Activated CD4-positive, alpha-beta T cell treated with anti-CD3 and anti-CD28 coated beads, Interleukin-2, amount 50 U/mL, for 16 hours (primary cell): ENCODE results near the gene UNC45B.
"Not testable (repeated sequence)": the region's sequence is repeated elsewhere in the genome, so short reads cannot be mapped to it uniquely, and the experiment has no call there.

Experiments
- DNase-seq: peaks from one replicate; pipeline ENCODE4 v3.0.0-alpha.2; 2020

UNC45B gene

DNA sequence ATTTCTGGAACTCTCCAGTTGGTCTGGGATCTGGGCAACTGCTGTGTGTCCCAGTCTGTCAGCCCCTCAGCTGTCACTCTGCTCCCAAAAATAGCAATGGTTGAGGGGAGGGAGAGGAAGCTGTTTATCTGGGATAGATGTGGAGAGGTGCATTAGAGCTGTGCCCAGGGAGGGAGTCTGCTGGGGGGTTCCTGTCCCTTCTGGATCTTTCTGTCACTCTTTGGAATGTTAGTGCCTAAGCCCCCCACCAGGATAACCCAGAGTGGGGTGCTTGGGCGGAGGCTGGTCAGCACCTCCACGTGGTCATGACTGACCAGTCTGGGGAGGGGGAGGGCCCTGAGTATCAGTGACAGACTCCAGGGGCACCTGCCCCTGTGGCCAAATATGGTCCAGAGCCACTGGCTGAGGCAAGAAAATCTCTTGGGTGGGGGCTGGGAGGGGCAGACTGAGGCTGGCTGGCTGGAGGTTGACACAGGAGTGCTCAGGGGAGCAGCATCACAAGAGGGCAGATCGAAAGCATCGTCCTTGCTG lies at the start of gene UNC45B:
Gene UNC45B, plus strand, starts transcription at position 443 of the 531 bp plus-strand sequence. CDS start 447 bp downstream, outside the sequence.
- no peak for DNase-seq

DNA sequence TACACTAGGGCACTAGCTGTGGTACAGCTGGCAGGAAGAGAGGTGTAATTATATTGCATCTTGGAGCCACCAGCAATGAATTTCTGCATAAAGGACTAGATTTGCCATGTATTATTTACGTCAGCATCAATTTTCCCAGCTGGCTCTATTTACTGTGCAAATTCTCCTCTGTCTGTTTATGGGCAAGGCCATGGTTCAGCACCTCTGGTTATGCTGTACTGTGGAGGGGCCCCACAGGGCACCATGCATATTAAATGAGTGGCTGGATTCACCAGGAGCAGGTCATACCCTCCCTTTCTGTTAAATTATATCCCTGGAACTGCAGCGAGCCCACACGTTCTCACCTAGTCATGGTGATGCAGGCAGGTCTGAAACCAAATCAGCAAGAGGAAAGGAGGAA lies 47.7 kb upstream of the UNC45B start:
- DNase-seq = no peak

DNA sequence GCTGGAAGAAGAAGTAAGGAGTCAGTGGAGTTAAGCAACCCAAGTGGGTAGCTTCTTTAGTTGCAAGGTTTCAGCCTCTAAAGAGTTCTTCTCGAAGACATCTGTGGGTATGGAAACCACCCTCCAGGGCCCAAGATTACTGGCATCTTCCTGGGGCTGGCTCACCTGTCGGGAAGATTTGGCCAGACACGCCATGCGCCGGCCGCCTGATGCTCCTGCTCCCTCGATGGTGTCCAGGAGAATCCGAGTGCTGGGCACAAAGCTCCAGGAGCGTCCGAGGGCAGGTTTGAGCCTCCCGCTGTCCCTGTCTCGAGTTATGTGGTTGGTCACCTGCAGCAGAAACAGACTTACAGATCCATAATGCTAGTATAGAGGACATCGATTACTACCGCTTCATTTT lies 46.6 kb upstream of the UNC45B start:
- no peak for DNase-seq

GRCh38 chr17:35101725-35102124 lies 45.9 kb upstream of the UNC45B start:
- DNase-seq = no peak

- no peak for DNase-seq
These were observed 44.3 kb upstream of the UNC45B start for GRCh38 chr17:35103271-35103670.

GRCh38 chr17:35104844-35105450 lies 42.7 kb upstream of the UNC45B start:
- DNase-seq = no peak

GRCh38 chr17:35110791-35111190 lies 36.8 kb upstream of the UNC45B start:
- DNase-seq = not testable (repeated sequence)

DNA sequence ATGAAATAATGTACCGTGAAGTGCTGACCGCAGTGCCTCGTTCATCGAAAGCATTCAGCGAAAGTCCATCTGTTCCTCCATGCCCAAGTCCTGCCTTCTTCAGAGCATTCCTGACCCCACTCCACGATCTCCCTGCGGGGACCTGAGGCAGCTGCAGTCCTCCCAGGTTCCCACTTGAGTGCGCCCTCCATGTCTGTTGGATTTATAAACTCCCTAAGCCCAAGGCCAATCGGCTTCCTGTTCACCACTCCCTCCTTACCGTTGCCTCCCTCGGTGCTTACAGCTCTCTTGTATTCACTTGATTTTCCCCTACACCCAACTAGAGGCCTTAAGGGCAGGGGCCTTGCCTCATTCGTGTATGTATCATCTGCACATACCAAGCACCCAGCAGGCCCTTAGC lies 30.8 kb upstream of the UNC45B start:
- DNase-seq = no peak

DNA sequence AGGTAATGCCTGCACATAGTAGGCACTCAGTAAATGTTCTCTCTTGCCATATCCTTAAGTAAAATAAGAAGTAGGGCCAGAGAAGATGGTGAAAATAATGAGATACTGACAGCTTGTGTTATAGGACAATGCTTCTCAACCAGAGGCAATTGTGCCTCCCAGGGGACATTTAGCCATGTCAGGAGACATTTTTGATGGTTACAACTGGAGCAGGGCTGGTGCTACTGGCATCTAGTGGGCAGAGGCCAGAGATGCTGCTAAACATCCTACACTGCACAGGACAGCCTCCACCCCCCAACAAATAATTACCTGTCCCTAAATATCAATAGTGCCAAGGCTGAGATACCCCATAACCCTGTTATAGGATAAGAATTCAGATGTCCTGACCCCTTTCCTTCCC lies 29.6 kb upstream of the UNC45B start:
- peak; percentile 56 for DNase-seq

DNA sequence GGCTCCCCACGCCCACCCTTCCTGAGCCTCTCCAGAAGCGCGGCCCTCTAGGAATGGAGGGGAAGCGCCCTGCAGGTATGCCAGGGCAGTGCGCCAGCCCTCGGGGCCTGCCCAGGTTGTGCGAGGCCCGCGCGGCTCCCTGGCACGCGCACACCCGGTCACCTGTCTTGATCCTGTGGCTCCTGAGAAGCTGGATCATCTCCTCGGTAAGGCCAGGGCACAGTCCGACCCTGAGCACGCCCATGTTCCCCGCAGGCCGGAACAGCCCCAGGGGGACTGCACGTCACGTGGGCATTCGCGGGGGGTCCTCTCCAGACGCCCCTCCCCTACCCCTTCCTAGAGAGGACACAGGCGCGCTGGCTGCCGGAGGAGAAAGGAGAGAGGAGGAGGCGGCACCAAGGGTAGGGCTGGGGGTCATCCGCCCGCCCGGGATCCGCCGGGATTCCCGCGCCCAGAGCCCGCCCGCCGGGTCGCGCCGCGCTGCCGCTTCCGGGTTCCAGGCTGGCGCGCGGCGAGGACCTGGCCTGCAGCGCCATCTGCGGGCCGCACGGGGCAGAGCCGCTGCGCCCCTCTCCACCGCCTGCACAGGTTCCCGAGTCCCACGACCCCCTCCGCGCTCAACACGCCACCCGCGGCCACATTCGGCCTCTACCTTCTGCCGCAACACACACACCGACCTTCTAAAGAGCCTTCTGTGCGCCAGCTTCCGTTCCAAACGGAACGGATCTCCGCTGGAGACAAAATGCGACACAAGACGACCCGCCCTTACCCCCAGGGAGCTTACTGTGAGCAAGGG lies 28.0 kb upstream of the UNC45B start, which contains the start of gene RAD51D:
Gene RAD51D, minus strand, starts transcription at position 491 of the 796 bp plus-strand sequence. Its CDS starts 247 bp downstream, at position 244.
- peak; percentile 84 for DNase-seq

DNA sequence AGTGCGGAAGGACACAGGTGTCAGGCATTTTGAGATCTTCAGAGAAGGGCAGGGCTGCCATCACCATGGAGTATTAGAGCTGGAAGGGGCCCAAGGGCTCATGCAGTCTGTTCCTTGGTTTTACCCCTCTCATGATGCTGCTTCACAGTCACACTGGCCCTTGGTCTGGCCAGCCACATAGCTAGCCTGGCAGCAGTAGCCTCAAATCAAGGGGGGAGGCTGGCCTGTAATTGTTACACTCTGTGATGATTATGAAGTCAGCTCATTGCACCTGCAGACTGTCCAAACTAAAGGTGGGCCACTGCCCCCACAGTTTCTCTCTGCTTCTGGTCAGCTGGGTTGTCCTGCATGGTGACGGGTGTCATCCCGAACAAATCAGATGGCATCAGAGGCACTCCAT lies 26.3 kb upstream of the UNC45B start, which contains the start of gene FNDC8:
Gene FNDC8, plus strand, starts transcription at position 301 of the 400 bp plus-strand sequence. Its CDS starts 79 bp downstream, at position 380.
- no peak for DNase-seq

DNA sequence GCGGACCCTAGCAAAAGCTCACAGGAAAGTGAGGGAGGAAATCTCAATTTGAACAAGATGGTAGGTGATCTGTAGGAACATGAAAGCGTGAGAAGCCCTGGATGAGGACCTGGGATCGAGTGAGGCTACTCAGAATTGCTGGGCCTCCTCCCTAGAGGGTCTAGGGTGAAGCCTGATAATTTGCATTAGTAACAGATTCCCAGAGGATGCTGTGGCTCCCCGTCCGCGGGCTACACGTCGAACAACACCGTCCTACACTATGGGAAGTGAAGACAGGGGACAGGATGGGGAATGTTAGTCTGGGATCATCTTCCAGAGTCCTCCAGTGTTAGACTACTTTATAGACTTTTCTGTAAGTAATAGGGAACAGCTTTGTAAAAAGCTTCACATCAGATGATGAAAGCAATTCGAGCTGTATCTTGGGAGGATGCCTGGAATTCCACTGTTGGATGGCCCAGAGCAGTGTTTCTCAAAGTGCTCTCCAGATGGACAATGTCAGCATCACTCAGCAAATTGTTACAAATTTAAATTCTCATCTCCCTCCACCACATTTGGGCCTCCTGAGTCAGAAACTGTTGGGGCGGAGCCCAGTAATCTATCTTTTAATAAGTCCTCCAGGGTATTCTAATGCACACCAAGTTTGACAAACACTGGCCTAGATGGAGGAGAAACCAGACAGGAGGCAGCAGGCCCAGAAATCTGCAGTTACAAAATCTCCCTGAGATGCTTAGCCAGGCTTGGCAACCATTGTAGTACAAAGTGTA lies 19.7 kb upstream of the UNC45B start:
- no peak for DNase-seq

GRCh38 chr17:35129154-35129972 lies 18.3 kb upstream of the UNC45B start:
- no peak for DNase-seq

DNA sequence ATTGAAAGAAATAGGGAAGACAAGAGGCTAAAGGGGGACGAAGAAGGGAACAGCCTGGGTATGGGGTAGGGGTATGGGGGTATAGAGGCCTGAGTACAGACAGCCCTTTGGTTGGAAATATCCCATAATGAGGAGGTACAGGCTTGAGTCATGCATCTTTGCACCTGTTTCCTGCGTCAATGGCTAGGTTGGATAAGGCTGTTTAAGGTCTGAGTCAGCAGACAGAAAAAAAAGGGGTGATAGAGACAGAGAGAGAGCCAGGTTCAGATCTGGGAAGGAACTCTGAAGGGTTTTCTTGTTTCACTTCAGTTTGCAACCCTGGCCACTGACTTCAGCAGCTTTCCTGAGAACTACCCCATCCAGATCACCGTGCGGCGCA lies 17.7 kb upstream of the UNC45B start:
- peak; percentile 25 for DNase-seq

DNA sequence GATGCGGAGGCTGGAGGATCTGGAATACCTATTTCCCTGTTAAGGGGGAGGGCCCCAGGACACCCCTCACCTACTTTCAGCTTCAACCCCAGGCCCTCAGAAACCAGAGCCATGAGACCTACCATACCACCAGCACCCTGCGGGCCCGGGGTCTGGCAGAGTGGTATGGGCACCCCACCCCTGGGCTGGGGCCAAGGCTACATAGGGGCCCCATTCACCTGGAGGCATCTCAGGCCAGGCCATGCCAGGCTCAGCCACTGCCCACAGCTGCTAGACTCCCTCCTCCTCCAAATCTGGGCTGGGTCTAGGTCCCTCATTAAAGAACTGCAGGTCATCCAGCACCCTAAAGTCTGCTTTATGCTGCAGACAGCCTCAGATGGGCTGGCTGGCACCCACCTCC lies 17.2 kb upstream of the UNC45B start:
- no peak for DNase-seq

DNA sequence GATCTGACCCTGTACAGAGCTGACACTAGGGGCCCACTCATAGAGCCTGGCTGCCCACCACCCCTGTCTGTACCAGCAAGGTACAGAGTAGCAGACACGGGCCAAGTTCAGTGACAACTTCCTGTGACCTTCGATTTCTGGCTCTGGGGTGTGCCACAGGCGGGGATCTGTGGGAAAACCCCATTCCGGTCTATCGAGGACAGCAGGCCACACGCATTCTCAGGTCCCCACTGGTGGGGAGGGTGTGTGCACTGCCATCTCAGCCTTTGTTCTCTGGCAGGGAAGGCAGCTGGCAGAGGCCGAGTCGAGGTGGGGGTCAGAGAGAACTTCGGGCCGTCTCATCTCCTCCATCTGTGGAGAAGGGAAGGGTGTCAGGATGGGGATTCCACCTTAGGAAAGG lies 15.5 kb upstream of the UNC45B start:
- no peak for DNase-seq

DNA sequence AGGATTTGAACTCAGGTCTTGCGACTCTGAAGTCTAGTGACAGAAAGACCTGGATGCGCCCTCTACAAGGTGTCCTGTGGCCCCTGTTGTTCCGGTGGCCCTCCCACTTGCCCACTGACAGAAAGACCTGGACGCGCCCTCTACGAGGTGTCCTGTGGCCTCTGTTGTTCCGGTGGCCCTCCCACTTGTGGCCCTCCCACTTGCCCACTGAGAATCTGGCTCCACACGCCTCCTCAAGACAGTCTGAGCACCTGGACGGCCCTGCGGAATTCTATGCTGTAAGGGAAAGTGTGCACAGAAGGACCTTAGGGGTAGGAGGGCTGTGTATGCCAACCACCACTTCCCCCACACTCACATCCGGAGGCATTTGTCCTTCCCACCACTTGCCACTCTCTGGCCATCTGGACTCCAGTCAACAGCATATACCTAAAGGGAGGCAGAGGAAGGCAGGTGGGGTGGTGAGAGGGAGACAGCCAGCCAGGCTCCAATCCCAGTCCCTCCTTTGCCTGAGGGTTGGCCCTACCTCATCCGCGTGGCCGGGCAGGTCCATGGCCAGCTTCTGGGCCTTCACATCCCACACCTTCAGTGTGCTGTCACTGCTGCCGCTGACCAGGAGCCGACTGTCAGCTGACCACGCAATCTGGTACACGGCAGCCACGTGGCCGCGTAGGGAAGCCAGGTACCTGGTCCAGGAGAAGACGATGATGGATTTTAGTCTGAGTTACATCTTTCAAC lies 14.6 kb upstream of the UNC45B start:
- no peak for DNase-seq

DNA sequence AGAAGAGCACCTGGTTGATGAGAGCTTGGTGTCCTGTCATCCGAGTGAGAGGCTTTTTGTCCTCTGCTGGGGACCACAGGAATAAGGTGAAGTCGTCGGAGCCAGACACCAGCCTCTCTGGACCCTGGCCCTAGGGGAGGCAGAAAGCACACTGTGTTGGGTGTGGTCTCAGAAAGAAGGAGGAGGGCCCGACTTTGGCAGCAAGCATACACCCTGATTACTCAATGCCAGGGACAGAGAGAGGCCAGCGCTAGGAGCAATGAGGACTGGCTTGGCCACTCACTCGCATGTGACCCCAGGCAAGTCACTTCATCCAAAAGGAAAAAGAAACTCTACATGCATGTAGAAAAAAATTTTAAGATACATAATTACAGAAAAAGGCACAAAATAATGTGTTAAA lies 12.3 kb upstream of the UNC45B start:
- DNase-seq = no peak

- no peak for DNase-seq
These were observed 9.4 kb upstream of the UNC45B start for GRCh38 chr17:35138218-35138617.

DNA sequence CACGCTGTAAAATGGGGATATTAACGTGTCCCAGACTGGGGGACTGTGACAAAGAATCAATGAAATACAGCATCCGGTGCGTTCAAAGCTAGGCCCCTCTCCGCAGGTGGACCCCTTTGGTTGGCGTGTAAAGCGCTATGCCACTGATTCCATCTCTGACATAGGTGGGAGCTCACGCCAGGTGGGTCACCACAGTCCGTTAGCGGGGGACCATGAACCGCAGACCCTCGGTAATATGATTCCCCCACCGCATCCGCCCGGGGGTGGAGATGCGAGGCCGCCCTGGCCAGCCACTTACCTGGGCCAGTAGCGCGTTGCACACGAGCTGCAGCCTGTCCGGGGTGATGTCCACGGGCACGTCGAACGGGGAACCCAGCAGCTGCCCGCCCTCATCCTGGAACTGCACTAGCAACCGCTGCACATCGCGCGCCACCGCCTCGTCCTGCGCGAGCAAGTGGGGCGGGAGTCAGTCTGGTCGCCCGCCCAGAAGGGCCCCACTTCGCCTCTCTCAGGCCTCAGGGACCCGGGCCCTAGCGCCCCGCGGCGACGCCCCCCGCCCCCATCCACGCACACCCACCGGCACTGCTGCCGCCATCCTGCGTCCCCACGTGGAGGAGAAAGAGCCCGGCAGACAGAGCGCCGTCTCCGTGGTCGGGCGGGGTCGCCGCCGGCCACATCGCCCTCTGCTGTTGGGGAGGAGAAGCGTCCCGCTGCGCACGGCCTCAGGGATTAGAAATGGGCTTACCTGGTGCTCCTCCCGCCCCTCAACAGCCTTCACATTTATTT lies 5.7 kb upstream of the UNC45B start, which contains the start of gene NLE1:
Gene NLE1, minus strand, starts transcription at position 623 of the 786 bp plus-strand sequence. Its CDS starts 28 bp downstream, at position 595.
- peak; percentile 92 for DNase-seq

DNA sequence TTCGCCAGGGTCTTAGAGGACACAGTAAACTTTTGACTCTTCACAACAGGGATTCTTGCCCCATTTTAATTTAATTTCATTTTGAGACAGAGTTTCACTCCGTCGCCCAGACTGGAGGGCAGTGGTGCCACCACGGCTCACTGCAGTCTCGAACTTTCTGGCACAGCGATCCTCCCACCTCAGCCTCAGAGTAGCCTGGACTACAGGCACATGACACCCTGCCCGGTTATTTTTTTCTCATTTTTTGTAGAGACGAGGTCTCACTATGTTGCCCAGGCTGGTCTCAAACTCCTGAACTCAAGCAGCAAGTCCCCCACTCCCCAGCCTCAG lies 5.2 kb upstream of the UNC45B start:
- DNase-seq = no peak
